Right lobe of liver (tissue), 4 donors: ENCODE measurements around the gene PRR5.

Experiments
- CTCF ChIP-seq, 4 donors: fragments of 200-600 bp in 3 of 4; fragments of 450-650 bp in 1 of 4; IDR thresholded peaks; one replicate each; pipeline versions ENCODE4 v1.5.1 to v1.8.0; 2016 to 2022; ENCODE audit warnings: antibody characterized with exemption in 4 of 4, mild to moderate bottlenecking in 2 of 4
- POLR2A ChIP-seq: fragments of 450-650 bp; IDR thresholded peaks from one replicate; pipeline ENCODE4 v1.6.1; 2017; ENCODE audit warnings: antibody characterized with exemption, mild to moderate bottlenecking
- donor health status: DM: no; HTN: no; CAD: no.
- donor health status: DM: no; HTN: no; CAD: no.
- donor health status: DM: no; HTN: yes; CAD: no.

- no peak for TF ChIP-seq CTCF (IDR thresholded peaks at IDR 0.05)
- no peak for TF ChIP-seq POLR2A
These were observed 21.8 kb downstream of the PRR5 start for GRCh38 chr22:44723801-44724200.
